ENCODE measurements around the gene MAPK1. TPM values are rescaled to one million over a fixed set of nuclear protein-coding genes. Genes with fewer than 3 reads are reported as not detected.
"Not testable (repeated sequence)": the region's sequence is repeated elsewhere in the genome, so short reads cannot be mapped to it uniquely, and the experiment has no call there.

The MAPK1 gene
- total RNA-seq (39.3 and 53.8 TPM in 2 replicates), polyA plus RNA-seq (133 and 134 TPM in 2 replicates), polyA minus RNA-seq (ENCODE audit: low replicate concordance) (115 and 151 TPM in 2 replicates)
- polyA plus RNA-seq (2012) = 81.9 and 90.2 TPM in 2 replicates

DNA sequence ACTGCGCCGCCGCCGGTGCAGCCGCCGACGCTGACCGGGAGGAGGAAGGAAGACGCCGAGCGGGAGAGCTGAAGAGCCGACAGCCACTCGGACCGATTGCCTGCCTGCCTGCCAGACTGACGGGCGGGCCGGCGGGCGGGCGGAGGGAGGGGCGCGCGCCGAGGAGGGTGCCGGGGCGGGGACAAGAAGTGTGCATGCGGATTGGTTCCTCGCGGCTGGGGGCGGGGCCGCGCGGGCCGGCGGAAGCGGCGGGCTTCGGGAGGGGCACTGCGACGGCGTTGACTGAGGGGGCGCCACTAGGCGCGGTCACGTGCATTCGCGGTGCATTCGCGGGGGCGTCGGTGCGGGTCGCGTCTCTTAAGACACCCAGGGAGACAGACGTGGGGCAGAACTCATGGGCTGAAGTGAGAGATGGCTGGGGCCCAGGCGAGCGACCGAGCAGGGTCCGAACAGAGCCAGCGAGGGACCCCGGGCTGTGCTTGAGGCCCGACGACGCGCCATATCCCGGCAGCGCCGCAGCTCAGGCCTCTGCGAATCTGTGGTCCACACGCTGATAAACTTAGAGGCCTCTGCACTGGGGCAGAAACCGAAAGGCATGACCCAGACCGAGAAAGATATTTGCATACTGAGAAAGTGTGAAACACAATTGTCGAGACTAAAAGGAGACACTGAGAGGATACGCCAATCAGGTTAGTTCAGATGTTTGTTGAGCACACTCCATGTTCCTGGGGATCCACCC, at the start of gene MAPK1:
Gene MAPK1 (minus strand): TSS at position 118 of the 739 bp plus-strand sequence. CDS start 205 bp downstream, outside the sequence.
- Histone ChIP-seq H3K4me3 (replicated peaks in 1 of 4; ENCODE audit: control extremely low read depth in 1 of 4, insufficient read depth in 1 of 4, low read depth in 3 of 4, low read length in 4 of 4) (peak within 1 kb of the TSS; percentile 59 to 95 (median 88)), H4K20me1 (ENCODE audit: control insufficient read depth, extremely low read depth, insufficient read depth, low read length) (peaks cover 3% of the 10 kb centered on the region), H3K9ac (ENCODE audit: insufficient read depth, low read length) (peak within 1 kb of the TSS; percentile 83), H3K27ac (ENCODE audit: insufficient read depth, low read length) (peak within 1 kb of the TSS; percentile 83), H3K27me3 (ENCODE audit: control insufficient read depth, insufficient read depth, low read length) (no peaks in the 10 kb centered on the region), H3K79me2 (ENCODE audit: control insufficient read depth, insufficient read depth, low read length) (peaks cover 46% of the 10 kb centered on the region), H3K4me1 (ENCODE audit: control insufficient read depth, extremely low read depth, insufficient read depth, low read length) (peaks cover 2% of the 10 kb centered on the region), H3K9me3 (ENCODE audit: control insufficient read depth, insufficient read depth, low read depth, low read length) (no peaks in the 10 kb centered on the region), H3K36me3 (ENCODE audit: control insufficient read depth, insufficient read depth, low read length) (no peaks in the 10 kb centered on the region), H2AFZ (ENCODE audit: low read length) (peak within 1 kb of the TSS; percentile 91), H3K4me2 (ENCODE audit: extremely low read depth, insufficient read depth, low read length) (peak within 1 kb of the TSS; percentile 93)
- DNase-seq (ENCODE audit: low read depth in 2 of 2) = peak; percentile 84 to 87
- TF ChIP-seq, protein P1, sequence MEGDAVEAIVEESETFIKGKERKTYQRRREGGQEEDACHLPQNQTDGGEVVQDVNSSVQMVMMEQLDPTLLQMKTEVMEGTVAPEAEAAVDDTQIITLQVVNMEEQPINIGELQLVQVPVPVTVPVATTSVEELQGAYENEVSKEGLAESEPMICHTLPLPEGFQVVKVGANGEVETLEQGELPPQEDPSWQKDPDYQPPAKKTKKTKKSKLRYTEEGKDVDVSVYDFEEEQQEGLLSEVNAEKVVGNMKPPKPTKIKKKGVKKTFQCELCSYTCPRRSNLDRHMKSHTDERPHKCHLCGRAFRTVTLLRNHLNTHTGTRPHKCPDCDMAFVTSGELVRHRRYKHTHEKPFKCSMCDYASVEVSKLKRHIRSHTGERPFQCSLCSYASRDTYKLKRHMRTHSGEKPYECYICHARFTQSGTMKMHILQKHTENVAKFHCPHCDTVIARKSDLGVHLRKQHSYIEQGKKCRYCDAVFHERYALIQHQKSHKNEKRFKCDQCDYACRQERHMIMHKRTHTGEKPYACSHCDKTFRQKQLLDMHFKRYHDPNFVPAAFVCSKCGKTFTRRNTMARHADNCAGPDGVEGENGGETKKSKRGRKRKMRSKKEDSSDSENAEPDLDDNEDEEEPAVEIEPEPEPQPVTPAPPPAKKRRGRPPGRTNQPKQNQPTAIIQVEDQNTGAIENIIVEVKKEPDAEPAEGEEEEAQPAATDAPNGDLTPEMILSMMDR (conservative IDR thresholded peaks at IDR 0.05 in 1 of 2, IDR thresholded peaks at IDR 0.05 in 1 of 2; ENCODE audit: low read depth in 1 of 2, low read length in 2 of 2) = peak; percentile 18 to 21
- no peak for TF ChIP-seq EZH2 (IDR thresholded peaks at IDR 0.05; ENCODE audit: low read length, missing control alignments)

DNA sequence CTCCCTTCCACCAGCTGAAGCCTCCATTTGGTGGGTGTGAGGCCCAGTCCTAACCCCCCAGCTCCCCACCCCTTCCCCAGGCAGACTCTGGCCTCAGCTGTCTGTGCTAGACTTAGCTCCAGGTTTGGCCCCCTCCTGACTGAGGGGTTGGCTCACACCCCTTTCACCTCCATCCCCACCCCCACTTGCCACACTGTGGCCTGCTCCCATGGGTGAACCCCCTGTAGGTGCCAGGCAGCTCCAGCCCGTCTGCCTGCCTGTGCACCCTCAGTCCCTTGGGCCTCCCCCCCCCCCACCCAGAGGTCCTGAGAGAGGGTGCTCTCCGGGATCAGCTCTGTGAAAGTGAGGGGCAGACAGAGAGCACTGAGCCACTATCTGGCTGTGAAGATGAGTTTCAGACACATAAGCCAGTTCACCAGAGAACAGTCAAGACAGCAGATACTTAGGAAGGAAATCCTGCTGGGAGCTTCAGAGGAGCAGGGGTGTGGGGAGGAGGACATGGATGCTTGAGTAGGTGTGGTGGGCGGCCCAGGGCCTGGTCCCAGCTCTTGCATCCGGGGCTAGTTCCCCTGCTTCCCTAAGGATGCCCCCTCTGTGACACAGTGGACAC, 49.0 kb upstream of the MAPK1 start:
- Histone ChIP-seq H2AFZ (ENCODE audit: low read length) (no peak overlapping the region), H3K4me1 (ENCODE audit: control insufficient read depth, extremely low read depth, insufficient read depth, low read length) (no peaks in the 10 kb centered on the region), H3K27me3 (ENCODE audit: control insufficient read depth, insufficient read depth, low read length) (no peaks in the 10 kb centered on the region), H3K9ac (ENCODE audit: insufficient read depth, low read length) (no peak overlapping the region), H3K4me3 (replicated peaks in 1 of 4; ENCODE audit: control extremely low read depth in 1 of 4, insufficient read depth in 1 of 4, low read depth in 3 of 4, low read length in 4 of 4) (no peak overlapping the region), H3K4me2 (ENCODE audit: extremely low read depth, insufficient read depth, low read length) (no peak overlapping the region), H3K9me3 (ENCODE audit: control insufficient read depth, insufficient read depth, low read depth, low read length) (no peaks in the 10 kb centered on the region), H4K20me1 (ENCODE audit: control insufficient read depth, extremely low read depth, insufficient read depth, low read length) (no peaks in the 10 kb centered on the region), H3K27ac (ENCODE audit: insufficient read depth, low read length) (no peak overlapping the region), H3K79me2 (ENCODE audit: control insufficient read depth, insufficient read depth, low read length) (no peaks in the 10 kb centered on the region), H3K36me3 (ENCODE audit: control insufficient read depth, insufficient read depth, low read length) (no peaks in the 10 kb centered on the region)
- TF ChIP-seq, protein P1 (conservative IDR thresholded peaks at IDR 0.05 in 1 of 2, IDR thresholded peaks at IDR 0.05 in 1 of 2; ENCODE audit: low read depth in 1 of 2, low read length in 2 of 2) = no peak
- TF ChIP-seq EZH2 (IDR thresholded peaks at IDR 0.05; ENCODE audit: low read length, missing control alignments) = no peak
- no peak for DNase-seq (ENCODE audit: low read depth in 2 of 2)

DNA sequence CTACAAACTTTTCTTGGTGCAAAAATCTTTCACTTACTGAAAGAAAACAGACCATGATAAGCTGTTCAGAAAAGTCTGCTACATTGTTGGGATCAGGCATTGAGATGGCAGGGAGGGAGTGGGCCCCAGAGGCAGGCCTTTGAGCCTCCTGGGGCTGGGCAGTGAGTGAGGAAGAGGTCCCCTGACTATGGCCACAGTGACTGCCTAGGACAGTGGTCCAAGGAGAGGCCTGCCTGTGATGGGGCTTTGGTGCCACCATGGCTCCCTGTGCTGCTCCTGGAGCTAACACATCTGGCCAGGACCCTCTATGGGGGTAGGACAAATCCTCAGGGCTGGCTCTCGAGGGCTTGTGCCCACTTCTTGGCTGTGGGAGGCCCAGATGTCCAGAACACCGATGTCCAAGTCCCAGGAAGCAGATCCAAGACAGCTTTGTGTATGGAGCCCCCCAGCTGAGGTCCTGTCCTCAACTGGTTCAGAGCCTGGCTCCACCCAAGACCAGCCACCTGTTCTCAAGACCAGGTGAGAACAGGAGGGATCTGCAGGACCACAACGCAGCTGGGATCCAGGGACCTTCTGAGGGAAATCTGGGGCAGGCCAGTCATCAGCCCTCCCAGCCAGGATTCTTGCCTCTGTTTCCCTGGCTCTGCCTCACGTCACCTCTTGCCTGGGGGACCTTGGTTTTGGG, 48.3 kb upstream of the MAPK1 start:
- H3K4me1 ChIP-seq (ENCODE audit: control insufficient read depth, extremely low read depth, insufficient read depth, low read length) = no peaks in the 10 kb centered on the region
- H3K27ac ChIP-seq (ENCODE audit: insufficient read depth, low read length) = no peak overlapping the region
- no peak overlapping the region for H3K9ac ChIP-seq (ENCODE audit: insufficient read depth, low read length)
- no peak overlapping the region for H3K4me2 ChIP-seq (ENCODE audit: extremely low read depth, insufficient read depth, low read length)
- H3K36me3 ChIP-seq (ENCODE audit: control insufficient read depth, insufficient read depth, low read length) = no peaks in the 10 kb centered on the region
- no peaks in the 10 kb centered on the region for H3K9me3 ChIP-seq (ENCODE audit: control insufficient read depth, insufficient read depth, low read depth, low read length)
- no peak for TF ChIP-seq EZH2 (IDR thresholded peaks at IDR 0.05; ENCODE audit: low read length, missing control alignments)
- TF ChIP-seq, protein P1 (conservative IDR thresholded peaks at IDR 0.05 in 1 of 2, IDR thresholded peaks at IDR 0.05 in 1 of 2; ENCODE audit: low read depth in 1 of 2, low read length in 2 of 2) = no peak
- no peak overlapping the region for H3K4me3 ChIP-seq (replicated peaks in 1 of 4; ENCODE audit: control extremely low read depth in 1 of 4, insufficient read depth in 1 of 4, low read depth in 3 of 4, low read length in 4 of 4)
- no peak for DNase-seq (ENCODE audit: low read depth in 2 of 2)
- no peaks in the 10 kb centered on the region for H3K27me3 ChIP-seq (ENCODE audit: control insufficient read depth, insufficient read depth, low read length)
- H3K79me2 ChIP-seq (ENCODE audit: control insufficient read depth, insufficient read depth, low read length) = no peaks in the 10 kb centered on the region
- H2AFZ ChIP-seq (ENCODE audit: low read length) = no peak overlapping the region
- H4K20me1 ChIP-seq (ENCODE audit: control insufficient read depth, extremely low read depth, insufficient read depth, low read length) = no peaks in the 10 kb centered on the region

DNA sequence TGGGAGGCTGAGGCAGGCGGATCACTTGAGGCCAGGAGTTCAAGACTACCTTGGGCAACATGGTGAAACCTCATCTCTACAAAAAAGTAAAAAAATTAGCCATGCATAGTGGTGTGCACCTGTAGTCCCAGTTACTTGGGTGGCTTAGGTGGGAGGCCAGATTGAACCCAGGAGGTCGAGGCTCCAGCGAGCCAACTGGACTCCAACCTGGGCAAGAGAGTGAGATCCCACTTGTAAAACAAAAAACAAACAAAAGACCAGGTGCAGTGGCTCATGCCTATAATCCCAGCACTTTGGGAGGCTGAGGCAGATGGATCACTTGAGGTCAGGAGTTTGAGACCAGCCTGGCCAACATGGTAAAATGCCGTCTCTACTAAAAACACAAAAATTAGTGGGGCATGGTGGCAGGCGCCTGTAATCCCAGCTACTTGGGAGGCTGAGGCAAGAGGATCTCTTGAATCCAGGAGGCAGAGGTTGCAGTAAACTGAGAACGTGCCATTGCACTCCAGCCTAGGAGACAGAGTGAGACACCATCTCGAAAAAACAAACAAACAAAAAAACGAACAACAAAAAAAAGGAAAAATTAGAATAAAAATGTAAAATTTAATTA, 46.7 kb upstream of the MAPK1 start:
- not testable (repeated sequence) for H3K4me2 ChIP-seq (ENCODE audit: extremely low read depth, insufficient read depth, low read length)

More for the DNA sequence above, 46.7 kb upstream of the MAPK1 start:
- not testable (repeated sequence) for H3K27ac ChIP-seq (ENCODE audit: insufficient read depth, low read length); H3K4me1 ChIP-seq (ENCODE audit: control insufficient read depth, extremely low read depth, insufficient read depth, low read length); H3K79me2 ChIP-seq (ENCODE audit: control insufficient read depth, insufficient read depth, low read length); DNase-seq (ENCODE audit: low read depth in 2 of 2); H3K9me3 ChIP-seq (ENCODE audit: control insufficient read depth, insufficient read depth, low read depth, low read length); H4K20me1 ChIP-seq (ENCODE audit: control insufficient read depth, extremely low read depth, insufficient read depth, low read length); H2AFZ ChIP-seq (ENCODE audit: low read length); H3K4me3 ChIP-seq (replicated peaks in 1 of 4; ENCODE audit: control extremely low read depth in 1 of 4, insufficient read depth in 1 of 4, low read depth in 3 of 4, low read length in 4 of 4); H3K27me3 ChIP-seq (ENCODE audit: control insufficient read depth, insufficient read depth, low read length); H3K9ac ChIP-seq (ENCODE audit: insufficient read depth, low read length); H3K36me3 ChIP-seq (ENCODE audit: control insufficient read depth, insufficient read depth, low read length)

Measured in fibroblast of lung (primary cell).